HG03575 (cell line): ENCODE results near the gene FADS1.

ENCODE experiments used
- ATAC-seq: cut with Tn5 transposase; IDR thresholded peaks from one replicate; pipeline ENCODE4 v1.9.1; 2021; ENCODE audit not compliant: unreplicated experiment, insufficient number of reproducible peaks, low FRiP score; ENCODE audit errors: extremely low read depth

FADS1 gene

DNA sequence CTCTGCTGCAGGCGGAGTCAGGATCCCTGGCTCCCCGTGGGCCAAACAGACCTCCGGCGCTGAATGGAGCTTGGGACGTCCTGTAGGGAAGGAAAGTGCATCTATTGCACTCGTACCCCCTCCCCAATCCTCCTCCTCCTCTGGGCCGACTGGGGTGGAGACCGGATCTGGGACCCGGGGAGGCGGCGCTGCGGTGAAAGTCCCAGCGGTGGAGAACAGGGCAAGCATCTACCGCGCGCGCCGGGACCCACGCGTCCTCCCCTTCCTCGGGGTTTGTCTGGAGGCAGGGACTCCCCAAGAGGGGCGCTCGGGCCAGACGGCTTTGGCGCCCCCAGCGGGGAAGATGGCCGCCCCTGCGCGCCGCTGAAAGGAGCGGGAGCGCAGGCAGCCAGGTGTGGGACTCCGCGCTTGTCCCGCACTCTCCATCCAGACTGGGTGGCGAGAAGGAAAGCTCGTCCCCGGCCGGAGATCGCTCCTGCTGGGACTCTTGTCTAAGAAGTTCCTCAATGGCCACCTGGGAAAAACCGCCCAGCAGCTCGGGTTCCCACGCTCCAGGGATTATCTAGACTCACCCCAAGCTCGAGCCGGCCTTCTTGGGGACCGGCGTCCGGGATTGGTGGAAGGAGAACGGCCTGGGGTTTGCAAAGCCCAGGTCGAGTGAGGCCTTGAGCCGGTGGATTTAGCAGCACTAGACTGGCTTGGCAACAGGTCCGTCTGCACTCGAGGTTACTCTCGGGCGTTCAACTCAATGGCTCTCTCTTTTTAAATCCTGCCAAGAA is 12.0 kb upstream of the FADS1 start:
- ATAC-seq = no peak

DNA sequence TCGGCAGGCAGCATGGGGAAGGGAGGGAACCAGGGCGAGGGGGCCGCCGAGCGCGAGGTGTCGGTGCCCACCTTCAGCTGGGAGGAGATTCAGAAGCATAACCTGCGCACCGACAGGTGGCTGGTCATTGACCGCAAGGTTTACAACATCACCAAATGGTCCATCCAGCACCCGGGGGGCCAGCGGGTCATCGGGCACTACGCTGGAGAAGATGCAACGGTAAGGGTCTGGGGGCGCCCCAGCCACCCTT is 11.5 kb upstream of the FADS1 start:
- ATAC-seq = no peak

DNA sequence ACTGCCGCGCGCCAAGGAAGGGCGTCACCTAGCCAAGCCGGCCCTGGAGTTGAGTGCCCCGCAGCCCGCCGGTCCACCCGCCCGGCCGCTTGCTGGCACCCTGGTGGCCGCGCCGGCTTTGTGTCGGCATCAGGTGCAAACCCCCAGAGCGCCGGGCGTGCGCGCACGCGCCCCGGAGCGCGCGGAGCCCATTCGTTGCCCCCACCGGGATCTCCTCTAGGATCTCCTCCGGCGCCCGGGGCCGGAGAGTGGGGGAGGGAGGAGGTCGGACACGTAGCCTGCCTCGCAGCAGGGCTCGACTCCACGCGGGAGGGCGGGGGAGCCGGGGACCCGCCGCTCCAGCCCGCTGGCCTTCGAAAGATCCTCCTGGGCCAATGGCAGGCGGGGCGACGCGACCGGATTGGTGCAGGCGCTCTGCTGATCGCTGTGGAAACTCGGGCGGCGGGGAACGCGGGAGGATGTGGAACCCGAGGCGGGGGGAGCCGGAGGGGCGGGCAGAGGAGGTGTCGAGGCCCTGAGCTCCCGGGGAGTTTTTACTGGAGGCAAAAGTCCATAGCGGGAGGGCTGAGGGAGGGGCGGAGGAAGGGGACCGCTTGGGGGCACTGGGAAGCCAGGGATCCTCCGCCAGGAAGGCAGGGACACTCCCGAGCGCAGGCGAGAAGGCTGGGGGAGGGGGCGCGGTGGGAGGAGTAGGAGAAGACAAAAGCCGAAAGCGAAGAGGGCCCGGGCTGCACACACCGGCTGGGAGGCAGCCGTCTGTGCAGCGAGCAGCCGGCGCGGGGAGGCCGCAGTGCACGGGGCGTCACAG is 11.0 kb upstream of the FADS1 start, which contains the start of gene FADS2:
Gene FADS2 (plus strand): TSS at position 730 of the 808 bp plus-strand sequence. CDS start 91 bp downstream, outside the sequence.
- ATAC-seq = no peak

DNA sequence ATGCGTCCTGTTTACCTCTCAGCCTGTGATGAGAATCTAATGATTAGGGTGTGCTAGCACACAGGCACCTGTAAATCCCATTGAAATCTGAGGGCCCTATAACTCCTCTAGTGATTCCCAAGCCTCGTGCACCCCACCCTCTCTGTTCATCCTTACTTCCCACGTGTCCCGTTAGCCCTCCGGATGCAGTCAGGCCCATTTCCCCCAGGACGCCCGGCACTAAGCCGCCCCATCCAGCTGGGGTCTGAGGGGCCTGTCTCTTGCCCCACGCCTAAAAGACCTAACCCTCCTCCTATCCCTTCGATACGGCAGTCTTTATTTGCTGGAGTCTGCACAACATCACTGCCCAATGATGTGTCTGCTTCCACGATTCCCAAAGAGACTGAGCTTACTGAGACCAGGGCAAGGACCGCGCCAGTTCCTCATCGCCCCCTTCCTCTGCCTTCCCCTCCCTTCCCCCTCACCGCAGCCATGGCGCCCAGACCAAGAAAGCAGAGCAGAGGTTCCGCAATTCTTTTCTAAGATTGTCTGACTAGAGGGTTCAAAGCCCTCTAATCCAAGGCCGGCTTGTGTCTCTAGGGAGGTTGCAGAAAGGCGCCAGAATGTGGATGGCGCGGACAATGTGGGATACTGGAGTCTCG is 10.2 kb upstream of the FADS1 start:
- no peak for ATAC-seq

DNA sequence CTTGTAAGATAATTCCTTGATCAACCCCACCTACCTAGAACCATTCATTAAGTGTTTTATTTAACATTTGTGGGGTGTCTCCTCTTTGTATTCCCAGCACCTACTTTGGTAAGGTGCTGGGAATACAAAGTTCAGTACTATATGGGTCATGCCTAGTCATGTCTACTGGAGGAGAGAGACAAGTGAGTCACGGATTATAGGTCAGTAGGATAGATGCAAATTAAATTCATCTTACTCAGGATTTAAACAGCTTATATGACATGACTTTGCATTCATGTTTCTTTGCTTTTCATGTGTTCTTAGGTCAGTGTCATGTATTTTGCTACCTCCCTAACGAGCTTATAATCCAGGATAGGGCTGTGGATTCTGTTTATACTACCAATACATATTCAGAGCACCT is 3.4 kb upstream of the FADS1 start:
- no peak for ATAC-seq

DNA sequence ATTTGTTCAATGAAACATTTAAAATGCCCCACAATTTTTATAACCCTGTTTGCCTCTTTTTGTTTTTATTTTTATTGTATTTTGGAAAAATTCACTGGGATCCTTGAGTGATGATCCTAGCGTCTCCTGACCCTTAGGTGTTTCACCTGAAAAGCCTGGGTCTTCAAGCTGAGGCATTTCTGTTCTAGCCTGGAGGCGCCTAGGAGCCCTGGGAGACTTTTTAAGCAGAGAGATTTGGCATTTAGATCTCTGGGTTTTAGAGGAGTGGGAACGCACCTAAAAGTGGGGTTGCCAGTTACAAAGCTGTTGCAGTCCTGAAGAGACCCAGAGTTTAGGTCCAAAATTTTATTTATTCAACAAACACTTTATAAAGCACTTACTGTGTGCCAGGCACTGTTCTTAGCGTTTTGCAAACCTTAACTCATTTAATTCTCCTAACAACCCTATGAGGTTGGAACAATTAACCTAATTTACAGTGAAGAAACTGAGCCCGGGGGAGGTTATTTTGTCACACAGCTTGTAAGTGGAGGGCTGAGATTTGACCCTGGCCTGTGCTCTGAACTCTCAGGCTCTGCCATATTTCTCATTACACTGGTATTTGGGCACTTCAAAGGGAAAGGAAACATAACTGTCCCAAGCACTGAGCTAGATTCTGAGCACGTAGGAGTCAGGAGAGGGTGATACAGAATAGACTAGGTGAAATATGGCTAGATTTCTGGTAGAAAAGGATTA is 834 bp upstream of the FADS1 start:
- no peak for ATAC-seq

DNA sequence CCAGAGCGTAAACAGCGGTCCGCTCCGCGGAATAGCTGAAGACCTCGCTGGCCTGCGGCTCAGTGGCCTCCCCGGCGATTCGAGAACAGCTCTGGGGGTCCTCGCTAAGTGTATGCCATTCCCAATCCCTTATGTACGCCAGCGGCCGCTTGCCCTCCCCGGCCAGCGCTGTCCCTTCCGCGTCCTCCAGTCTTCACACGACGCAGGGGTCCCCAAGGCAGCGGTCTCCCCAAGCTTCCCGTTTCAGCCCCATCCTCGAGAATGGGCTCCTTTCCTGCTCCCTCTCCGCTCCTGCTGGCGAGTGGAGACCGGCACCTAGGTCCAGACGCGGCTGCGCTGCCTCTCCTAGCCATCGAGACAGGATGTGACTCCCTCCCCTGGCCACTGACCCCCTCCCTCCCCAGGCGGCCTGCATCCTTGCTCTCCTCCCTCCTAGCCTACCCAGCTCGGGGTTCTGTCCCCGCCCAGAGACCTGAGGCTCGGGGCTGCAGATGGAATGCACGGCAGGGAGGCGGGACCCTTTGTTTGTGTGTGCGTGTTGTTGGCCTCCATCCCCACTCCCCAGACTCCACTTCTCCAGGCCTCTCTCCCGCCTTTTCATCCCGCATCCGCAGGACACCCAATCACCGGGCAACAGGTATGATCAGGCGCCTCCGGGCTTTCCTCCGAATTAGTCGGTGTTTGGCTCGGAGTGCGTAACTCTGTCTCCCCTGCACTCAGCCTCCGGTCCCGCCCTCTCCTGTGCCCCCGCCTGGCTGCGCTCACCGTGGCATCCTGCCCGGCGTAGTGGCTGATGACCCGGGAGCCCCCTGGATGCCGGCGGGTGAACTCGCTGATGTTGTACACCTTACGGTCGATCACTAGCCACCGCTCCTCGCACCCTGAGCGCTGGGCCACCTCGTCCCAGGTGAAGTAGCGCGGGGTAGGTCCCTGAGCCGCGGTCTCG is 740 bp downstream of the FADS1 start:
- no peak for ATAC-seq

DNA sequence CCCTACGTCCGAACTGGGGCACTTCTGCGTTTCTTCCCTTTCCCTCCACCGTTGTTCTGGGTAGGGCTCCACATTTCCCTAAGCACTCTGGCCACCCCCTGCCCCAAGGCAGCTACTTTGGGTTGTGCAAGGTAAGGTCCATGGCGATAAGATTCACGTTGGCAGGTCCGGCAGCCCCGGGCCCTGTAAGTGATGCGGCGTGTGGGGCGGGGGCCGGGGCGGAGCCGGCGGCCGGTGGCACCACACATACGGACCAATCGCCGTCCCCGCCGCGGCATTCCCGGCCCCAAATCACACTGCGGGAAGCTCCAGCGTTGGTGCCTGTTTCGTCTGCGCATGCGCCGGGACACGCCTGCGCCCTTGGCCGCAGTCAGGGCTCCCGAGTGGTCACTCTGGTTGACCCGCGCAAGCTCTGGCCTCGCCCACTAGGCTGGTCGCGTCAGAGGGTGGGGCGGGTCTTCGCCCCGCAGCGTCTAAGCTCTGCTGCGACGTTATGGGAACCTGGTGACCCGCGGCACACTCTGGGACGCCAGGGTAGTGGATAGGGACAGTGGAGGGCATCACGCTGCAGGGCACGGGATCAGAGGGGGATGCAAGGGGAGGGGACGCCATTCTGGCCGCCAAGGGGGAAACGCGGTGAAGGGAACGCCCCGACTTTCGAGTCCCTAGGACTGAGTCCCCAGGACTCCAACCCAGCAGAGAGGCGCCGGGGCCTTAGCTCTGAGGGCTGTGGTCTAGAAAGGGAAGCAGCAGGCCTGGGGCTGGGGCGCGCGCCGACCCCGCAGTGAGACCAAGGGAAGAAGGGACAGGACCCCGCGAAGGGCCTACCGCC is 1.6 kb downstream of the FADS1 start:
- no peak for ATAC-seq

DNA sequence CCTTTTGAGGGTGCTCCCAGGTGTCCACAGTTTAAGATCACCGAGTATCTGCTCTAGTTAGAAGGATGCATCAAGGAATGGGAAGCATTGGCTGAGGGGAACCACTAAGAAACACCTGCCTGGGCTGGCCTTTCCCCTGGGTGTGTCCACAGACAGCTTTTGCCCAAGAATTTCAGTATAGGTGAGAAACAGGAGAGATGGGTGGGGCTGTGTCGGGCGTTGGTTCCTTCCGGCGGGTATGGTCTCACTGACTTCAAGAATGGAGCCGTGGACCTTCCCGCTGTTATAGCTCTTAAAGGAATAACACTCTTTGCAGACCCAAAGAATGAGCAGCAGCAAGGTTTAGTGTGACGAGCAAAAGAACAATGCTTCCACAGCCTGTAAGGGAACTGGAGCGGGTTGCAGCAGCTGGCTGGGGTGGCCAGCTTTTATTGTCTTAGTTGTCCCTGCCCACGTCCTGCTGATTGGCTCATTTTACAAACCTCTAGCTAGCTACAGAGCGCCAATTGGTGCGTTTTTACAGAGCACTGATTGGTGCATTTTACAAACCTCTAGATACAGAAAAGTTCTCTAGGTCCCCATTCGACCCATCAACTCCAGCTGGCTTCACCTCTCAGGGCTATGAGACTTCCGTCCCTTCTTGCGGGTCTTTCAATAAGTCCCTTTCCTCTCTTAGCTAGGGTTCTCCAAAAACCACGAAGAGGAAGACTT is 2.4 kb downstream of the FADS1 start:
- ATAC-seq = no peak

DNA sequence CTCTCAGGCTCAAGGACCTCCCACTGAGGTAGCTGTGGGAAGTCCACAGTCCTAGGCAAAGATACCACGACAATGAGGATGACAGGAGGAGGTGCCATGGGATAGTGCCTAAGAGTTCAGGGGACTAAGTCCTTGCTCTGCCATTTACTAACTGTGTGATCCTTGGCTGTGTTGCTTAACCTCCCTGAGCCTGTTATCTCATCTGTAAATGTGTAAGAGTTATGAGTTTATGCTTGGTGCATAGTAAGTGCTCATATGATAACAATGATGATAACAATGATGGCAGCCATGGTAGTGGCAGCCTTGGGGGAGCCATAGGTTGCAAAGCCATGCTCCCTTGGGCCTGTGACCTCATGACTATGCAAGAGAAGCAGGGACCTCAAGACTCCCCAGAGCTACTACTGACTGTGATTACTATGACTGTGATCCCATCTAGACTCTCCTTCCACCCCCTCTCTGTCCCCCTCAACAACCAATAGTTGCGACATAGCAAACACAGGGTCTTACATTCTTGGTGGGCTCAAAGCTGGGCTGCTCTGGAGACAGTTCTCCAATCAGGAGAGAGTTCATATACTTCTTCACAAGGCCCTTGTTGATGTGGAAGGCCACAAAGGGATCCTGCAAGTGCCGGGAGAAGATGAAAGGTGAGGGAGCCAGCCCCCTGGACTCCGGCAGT is 3.9 kb downstream of the FADS1 start:
- ATAC-seq = no peak

DNA sequence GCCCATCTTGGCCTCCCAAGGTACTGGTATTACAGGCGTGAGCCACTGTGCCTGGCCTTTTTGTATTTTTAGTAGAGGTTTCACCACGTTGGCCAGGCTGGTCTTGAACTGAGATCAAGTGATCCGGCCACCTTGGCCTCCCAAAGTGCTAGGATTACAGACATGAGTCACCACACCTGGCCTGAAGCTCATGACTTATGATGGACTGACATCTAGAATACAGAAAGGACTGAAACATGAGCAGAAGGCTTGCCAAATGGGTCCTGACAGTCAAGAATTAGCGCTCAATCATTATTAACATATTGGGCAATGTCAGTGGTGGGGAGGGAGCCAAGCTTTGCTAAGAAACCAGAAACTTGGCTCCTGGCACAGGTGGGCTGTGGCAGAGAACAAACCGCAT is 5.0 kb downstream of the FADS1 start:
- ATAC-seq = no peak

DNA sequence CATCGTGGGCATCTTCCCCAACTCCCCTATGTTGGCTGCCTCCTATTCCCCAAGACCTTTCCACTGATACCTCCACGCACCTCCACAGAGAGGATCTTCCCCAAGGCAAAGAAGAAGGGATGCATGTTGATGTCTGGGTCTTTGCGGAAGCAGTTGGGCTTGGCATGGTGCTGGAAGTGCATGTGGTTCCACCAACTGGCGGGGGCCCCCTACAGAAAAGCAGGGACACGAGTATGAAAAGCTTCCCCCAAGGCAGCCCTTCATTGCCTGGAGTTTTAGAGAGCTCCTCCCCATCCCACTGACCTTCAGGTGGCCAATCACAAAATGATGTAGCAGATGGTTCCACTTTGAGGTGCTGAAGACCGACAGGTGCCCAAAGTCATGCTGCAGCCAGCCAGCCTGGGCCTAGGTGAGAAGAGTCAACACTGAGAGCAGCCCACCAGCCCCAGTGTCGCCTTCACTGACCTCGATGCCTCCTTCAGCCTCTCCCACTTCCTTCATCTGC is 6.1 kb downstream of the FADS1 start:
- no peak for ATAC-seq

DNA sequence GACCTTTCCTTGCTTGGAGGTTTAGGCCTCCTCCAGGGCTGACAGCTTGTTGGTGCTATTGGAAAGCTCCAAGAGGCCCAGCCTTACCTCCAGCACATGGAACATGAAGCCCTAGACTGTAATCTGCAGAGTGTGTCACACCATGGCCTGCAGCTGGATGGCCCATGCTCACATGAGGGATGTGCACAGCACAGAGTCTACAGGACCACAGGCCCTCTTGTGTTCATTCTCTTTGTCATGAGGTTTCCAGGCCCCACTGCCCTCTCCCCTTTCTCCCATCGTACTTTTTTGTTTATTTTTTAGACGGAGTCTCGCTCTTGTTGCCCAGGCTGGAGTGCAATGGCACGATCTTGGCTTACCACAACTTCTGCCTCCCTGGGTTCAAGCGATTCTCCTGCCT is 10.0 kb downstream of the FADS1 start:
- ATAC-seq = no peak

DNA sequence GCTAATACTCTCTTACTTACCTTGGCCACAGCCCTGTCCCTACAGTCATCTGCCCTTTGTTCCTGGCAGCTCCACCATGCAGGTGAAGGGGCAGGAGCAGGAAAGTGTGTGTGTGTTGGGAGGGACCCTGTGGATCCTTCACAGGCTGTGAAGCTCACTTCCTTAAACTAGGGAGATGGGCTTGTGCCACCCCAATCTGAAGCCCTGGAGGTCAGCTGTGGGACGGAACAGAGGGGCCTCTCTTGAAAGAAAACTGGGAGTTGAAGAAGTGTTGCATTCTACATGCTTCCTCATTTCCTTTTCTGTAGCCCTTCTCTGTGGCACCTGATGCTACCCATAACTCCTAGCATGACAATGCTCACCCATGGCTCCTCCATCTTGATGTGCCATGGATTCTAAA is 11.7 kb downstream of the FADS1 start:
- ATAC-seq = no peak

DNA sequence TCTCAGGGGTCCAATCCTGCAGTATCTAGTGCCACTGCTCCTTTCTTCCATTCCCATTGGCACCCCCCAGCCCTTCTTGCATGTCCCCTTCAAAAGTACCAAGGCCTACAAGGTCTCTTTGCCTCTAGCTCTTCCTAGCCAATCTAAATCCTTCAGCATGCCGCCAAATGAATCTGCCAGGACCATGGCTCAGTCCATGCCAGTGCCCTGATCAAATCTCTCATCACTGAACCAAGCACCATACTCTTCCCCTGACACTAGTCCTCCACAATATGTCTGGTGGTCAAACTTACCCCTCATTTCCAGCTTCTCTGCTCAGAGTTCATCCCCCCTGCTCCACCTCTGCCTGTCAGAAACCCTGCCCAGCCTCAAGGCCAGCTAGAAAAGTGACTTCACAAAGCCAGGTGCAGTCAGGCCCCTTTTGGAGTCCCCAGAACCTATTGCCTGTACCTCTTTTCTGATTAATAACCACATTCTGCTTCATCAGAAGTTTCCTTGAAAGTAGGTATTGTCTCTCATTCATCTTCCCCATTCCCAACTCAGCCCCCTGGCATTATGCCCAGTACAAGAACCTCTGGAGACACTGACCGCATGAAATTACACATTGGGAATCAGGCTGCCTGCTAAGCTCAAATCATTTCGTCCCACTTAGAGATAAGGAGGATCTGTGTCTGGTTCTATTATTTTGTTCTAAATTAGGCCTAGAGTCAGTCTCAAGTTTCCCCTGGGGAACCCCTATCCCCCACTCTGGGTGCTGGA is 12.7 kb downstream of the FADS1 start:
- no peak for ATAC-seq

DNA sequence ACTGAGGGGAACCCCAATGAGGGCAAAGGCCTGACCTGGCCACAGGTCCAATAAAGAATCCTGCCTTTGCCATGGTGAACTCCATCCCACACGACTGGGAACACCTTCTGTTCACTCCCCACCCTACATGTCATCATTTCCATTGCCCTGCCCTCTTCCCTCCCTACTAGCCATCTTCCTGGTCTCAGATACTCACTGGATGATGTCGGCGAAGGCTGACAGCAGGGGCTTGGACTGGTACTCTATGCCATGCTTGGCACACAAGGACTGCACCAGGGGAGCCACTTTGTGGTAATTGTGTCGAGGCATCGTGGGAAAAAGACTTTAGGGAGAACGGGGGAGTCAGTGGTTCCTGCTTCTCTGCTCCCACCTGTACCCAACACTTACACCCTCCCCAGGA is 14.2 kb downstream of the FADS1 start:
- ATAC-seq = no peak
